Measurements from ENCODE around the gene LRRC4C. TPM values are rescaled to one million over a fixed set of nuclear protein-coding genes. Genes with fewer than 3 reads are reported as not detected.

The LRRC4C gene
- total RNA-seq, 1 donor from 2014 or later: 1.2 TPM

DNA sequence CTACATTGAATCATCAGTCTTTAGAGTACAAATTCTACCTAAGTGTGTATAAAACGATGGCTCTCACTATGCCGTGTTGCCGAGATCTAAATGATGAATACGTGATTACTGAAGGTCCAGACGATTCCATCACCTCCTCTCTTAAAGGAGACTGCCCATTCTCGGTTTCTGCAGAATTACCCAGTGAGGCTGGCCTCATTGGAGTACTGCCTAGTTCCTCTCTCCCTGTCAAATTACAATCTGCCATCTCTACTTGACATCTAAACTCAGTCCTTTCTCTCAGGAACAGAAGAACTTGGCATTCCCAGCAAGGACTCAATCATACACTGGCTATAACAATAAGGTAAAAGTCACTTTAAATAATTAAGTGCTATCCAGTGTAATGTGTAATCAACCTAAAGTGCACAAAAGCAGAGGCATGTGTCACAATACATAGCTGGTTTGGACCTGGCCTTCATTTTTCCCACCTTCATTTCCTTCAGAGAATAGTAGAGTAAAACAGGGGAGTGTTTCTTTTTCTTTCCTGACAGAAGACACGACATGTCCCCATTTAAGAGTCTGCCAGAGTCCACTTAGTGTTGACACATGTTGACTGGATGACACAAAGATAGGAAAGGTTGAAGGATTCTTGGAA lies 634.1 kb downstream of the LRRC4C start:
- no peak overlapping the region for H3K27ac Mint-ChIP-seq (ENCODE audit: unreplicated experiment)
- TF ChIP-seq, protein P1, sequence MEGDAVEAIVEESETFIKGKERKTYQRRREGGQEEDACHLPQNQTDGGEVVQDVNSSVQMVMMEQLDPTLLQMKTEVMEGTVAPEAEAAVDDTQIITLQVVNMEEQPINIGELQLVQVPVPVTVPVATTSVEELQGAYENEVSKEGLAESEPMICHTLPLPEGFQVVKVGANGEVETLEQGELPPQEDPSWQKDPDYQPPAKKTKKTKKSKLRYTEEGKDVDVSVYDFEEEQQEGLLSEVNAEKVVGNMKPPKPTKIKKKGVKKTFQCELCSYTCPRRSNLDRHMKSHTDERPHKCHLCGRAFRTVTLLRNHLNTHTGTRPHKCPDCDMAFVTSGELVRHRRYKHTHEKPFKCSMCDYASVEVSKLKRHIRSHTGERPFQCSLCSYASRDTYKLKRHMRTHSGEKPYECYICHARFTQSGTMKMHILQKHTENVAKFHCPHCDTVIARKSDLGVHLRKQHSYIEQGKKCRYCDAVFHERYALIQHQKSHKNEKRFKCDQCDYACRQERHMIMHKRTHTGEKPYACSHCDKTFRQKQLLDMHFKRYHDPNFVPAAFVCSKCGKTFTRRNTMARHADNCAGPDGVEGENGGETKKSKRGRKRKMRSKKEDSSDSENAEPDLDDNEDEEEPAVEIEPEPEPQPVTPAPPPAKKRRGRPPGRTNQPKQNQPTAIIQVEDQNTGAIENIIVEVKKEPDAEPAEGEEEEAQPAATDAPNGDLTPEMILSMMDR (IDR thresholded peaks at IDR 0.05; ENCODE audit: unreplicated experiment): no peak
- no peaks in the 10 kb centered on the region for H3K36me3 Mint-ChIP-seq (ENCODE audit: low read depth, unreplicated experiment)
- no peak overlapping the region for H3K4me3 Mint-ChIP-seq (ENCODE audit: unreplicated experiment)
- no peaks in the 10 kb centered on the region for H3K9me3 Mint-ChIP-seq (ENCODE audit: unreplicated experiment)
- no peak for DNase-seq (ENCODE audit: low spot score)
- no peaks in the 10 kb centered on the region for H3K27me3 Mint-ChIP-seq (ENCODE audit: unreplicated experiment)
- no peaks in the 10 kb centered on the region for H3K4me1 Mint-ChIP-seq (ENCODE audit: unreplicated experiment)

DNA sequence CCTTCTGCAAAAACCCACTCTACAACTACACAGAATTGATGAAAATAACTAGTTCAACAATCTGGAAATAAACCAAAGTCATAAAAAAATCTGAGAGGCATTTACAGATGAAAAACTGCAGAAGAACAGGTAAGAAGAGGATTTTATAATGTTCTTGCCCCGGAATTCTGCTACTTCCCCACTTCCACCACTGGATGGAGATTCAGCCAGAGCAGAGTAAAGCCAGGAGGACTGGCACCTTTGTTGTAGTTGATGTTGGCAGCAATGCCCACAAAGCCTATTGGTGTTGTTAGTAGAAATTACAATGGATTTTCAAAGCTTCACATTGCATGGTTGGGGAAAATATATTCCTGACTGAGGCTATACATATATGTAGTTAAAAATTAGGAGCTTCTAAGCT lies 640.2 kb downstream of the LRRC4C start:
- no peak for DNase-seq (ENCODE audit: low spot score)

DNA sequence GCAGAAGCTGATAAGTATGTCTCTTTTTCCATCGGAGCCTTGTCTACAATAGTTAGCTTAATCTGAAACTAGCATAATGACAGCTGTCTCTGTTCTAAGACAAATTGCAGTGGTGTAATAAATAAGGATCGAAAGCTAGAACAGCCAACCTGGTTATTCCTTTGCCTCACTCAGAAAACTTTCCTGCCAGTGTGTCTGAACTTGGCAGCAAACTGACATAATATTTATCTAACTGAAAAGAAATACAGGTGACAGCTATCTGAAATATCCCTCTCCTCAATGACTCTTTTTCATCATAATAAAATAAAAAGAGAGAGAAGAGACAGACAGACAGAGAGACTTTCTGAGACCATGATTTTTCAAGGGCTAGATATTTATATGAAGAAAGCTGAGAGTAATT lies 642.5 kb downstream of the LRRC4C start:
- TF ChIP-seq, protein P1 (IDR thresholded peaks at IDR 0.05; ENCODE audit: unreplicated experiment): no peak
- no peak for DNase-seq (ENCODE audit: low spot score)
- H3K4me3 Mint-ChIP-seq (ENCODE audit: unreplicated experiment): no peak overlapping the region
- H3K27me3 Mint-ChIP-seq (ENCODE audit: unreplicated experiment): no peaks in the 10 kb centered on the region
- no peak overlapping the region for H3K27ac Mint-ChIP-seq (ENCODE audit: unreplicated experiment)
- H3K4me1 Mint-ChIP-seq (ENCODE audit: unreplicated experiment): no peaks in the 10 kb centered on the region
- no peaks in the 10 kb centered on the region for H3K9me3 Mint-ChIP-seq (ENCODE audit: unreplicated experiment)
- H3K36me3 Mint-ChIP-seq (ENCODE audit: low read depth, unreplicated experiment): no peaks in the 10 kb centered on the region

More for the DNA sequence above, 640.2 kb downstream of the LRRC4C start:
- TF ChIP-seq, protein P1 (IDR thresholded peaks at IDR 0.05; ENCODE audit: unreplicated experiment): no peak
- H3K4me3 Mint-ChIP-seq (ENCODE audit: unreplicated experiment): no peak overlapping the region
- H3K27ac Mint-ChIP-seq (ENCODE audit: unreplicated experiment): no peak overlapping the region
- no peaks in the 10 kb centered on the region for H3K36me3 Mint-ChIP-seq (ENCODE audit: low read depth, unreplicated experiment)
- H3K4me1 Mint-ChIP-seq (ENCODE audit: unreplicated experiment): no peaks in the 10 kb centered on the region
- H3K9me3 Mint-ChIP-seq (ENCODE audit: unreplicated experiment): no peaks in the 10 kb centered on the region
- no peaks in the 10 kb centered on the region for H3K27me3 Mint-ChIP-seq (ENCODE audit: unreplicated experiment)

DNA sequence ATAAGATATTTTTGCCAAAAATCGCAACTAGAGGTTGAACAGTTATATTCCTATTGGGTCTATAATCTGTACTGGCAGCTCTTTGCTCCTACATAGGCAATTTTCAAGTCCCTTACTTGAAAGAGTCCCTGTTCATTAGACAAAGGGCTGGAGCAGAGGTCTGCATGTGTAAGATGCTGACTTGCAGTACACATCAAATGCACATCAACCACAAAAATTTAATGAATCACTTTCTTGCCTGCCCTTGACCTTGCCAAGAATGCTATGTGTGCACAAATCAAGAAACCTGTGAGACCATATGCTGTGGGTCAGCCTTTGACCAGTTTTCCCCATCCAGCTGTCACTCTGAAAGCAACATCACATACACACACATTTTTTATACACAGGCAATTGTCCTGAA lies 661.5 kb downstream of the LRRC4C start:
- Mint-ChIP-seq H3K36me3 (ENCODE audit: low read depth, unreplicated experiment) (no peaks in the 10 kb centered on the region), H3K4me1 (ENCODE audit: unreplicated experiment) (peaks cover 2% of the 10 kb centered on the region), H3K4me3 (ENCODE audit: unreplicated experiment) (no peak overlapping the region), H3K9me3 (ENCODE audit: unreplicated experiment) (no peaks in the 10 kb centered on the region), H3K27ac (ENCODE audit: unreplicated experiment) (no peak overlapping the region), H3K27me3 (ENCODE audit: unreplicated experiment) (no peaks in the 10 kb centered on the region)
- DNase-seq (ENCODE audit: low spot score): no peak
- TF ChIP-seq, protein P1 (IDR thresholded peaks at IDR 0.05; ENCODE audit: unreplicated experiment): no peak

DNA sequence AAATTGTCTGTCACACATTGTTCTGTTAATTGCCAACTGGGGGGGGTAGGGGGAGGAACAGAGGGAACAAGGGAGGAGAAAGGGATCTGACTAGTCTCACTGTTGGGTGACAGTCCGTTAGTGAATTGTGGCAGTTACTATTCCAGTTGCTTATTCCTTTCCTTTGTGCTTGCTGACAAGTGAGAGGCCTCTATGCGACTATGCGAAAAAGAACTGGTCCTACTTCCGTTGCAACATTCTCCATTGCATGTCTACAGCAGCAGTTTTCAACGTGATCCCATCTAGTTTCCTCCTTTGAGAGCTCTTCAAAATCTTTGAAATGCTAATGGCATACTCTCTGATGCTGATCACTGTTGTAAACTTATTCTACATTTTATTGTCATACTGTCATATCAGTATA lies 672.2 kb downstream of the LRRC4C start:
- no peak overlapping the region for H3K27ac Mint-ChIP-seq (ENCODE audit: unreplicated experiment)
- no peaks in the 10 kb centered on the region for H3K4me1 Mint-ChIP-seq (ENCODE audit: unreplicated experiment)
- H3K27me3 Mint-ChIP-seq (ENCODE audit: unreplicated experiment): no peaks in the 10 kb centered on the region
- TF ChIP-seq, protein P1 (IDR thresholded peaks at IDR 0.05; ENCODE audit: unreplicated experiment): no peak
- H3K36me3 Mint-ChIP-seq (ENCODE audit: low read depth, unreplicated experiment): no peaks in the 10 kb centered on the region
- no peaks in the 10 kb centered on the region for H3K9me3 Mint-ChIP-seq (ENCODE audit: unreplicated experiment)
- no peak overlapping the region for H3K4me3 Mint-ChIP-seq (ENCODE audit: unreplicated experiment)
- no peak for DNase-seq (ENCODE audit: low spot score)
